MM.1S (cell line): ENCODE measurements around the gene MLKL.
A peak's percentile ranks its signal among the peaks of the same experiment; 100 is the strongest.
"Not testable (repeated sequence)": the region's sequence is repeated elsewhere in the genome, so short reads cannot be mapped to it uniquely, and the experiment has no call there.

Experiments used
- DNase-seq: peaks from one replicate; pipeline ENCODE4 v3.0.0-alpha.2; 2015
- H2AFZ ChIP-seq: fragments of 300-600 bp; sonication (generic); 2 replicates; pipeline ENCODE4 v1.6.0; 2016; ENCODE audit warnings: antibody characterized with exemption, low read length
- H3F3A ChIP-seq: fragments of 300-600 bp; sonication (generic); 2 replicates; pipeline ENCODE4 v1.6.1; 2016; ENCODE audit warnings: mild to moderate bottlenecking, antibody characterized with exemption, low read length, moderate library complexity, mixed read lengths; ENCODE audit not compliant: insufficient read depth
- H3K27ac ChIP-seq: fragments of 300-600 bp; sonication (generic); 2 replicates; pipeline ENCODE4 v1.5.1; 2016; ENCODE audit warnings: mild to moderate bottlenecking, low read length
- H3K27me3 ChIP-seq: fragments of 300-600 bp; sonication (generic); replicated peaks from 2 replicates; pipeline ENCODE4 v1.6.0; 2016; ENCODE audit warnings: low read length; ENCODE audit not compliant: insufficient read depth
- H3K36me3 ChIP-seq: fragments of 300-600 bp; sonication (generic); replicated peaks from 2 replicates; pipeline ENCODE4 v1.6.1; 2016; ENCODE audit warnings: mild to moderate bottlenecking, low read length, mixed read lengths; ENCODE audit not compliant: insufficient read depth
- H3K4me1 ChIP-seq: fragments of 300-600 bp; sonication (generic); 2 replicates; pipeline ENCODE4 v1.6.1; 2016; ENCODE audit warnings: low read length, mixed read lengths
- H3K4me2 ChIP-seq: fragments of 300-600 bp; sonication (generic); 2 replicates; pipeline ENCODE4 v1.6.0; 2016; ENCODE audit warnings: low read depth, low read length
- H3K4me3 ChIP-seq: fragments of 300-600 bp; sonication (generic); 2 replicates; pipeline ENCODE4 v1.5.1; 2016; ENCODE audit warnings: low read length, mixed read lengths
- H3K79me2 ChIP-seq: fragments of 300-600 bp; sonication (generic); 2 replicates; pipeline ENCODE4 v1.6.1; 2016; ENCODE audit warnings: mixed run types, low read length, mixed read lengths
- H3K9ac ChIP-seq: fragments of 300-600 bp; sonication (generic); 2 replicates; pipeline ENCODE4 v1.6.1; 2016; ENCODE audit warnings: low read length, mixed read lengths
- H3K9me2 ChIP-seq: fragments of 300-600 bp; sonication (generic); replicated peaks from 2 replicates; pipeline ENCODE4 v1.6.1; 2016; ENCODE audit warnings: mild to moderate bottlenecking, low read length, mixed read lengths; ENCODE audit not compliant: insufficient read depth
- H3K9me3 ChIP-seq: fragments of 300-600 bp; sonication (generic); replicated peaks from 2 replicates; pipeline ENCODE4 v1.6.1; 2016; ENCODE audit warnings: mild to moderate bottlenecking, low read length, mixed read lengths; ENCODE audit not compliant: insufficient read depth
- H4K20me1 ChIP-seq: fragments of 300-600 bp; sonication (generic); 2 replicates; pipeline ENCODE4 v1.6.1; 2016; ENCODE audit warnings: mild to moderate bottlenecking, low read length, moderate library complexity, mixed read lengths; ENCODE audit not compliant: insufficient read depth
- CTCF ChIP-seq: fragments of 300-600 bp; sonication (generic); IDR thresholded peaks from 2 replicates; pipeline ENCODE4 v1.5.1; 2016; ENCODE audit warnings: antibody characterized with exemption, low read length, mixed read lengths
- EZH2 ChIP-seq: fragments of 300-600 bp; sonication (generic); optimal IDR thresholded peaks from 2 replicates; pipeline ENCODE3; 2017; ENCODE audit warnings: low read depth, mild to moderate bottlenecking, antibody characterized with exemption, low read length, mixed read lengths
- EZH2phosphoT487 ChIP-seq: fragments of 300-600 bp; sonication (generic); IDR thresholded peaks from 2 replicates; pipeline ENCODE4 v1.6.1; 2018; ENCODE audit warnings: antibody characterized with exemption, low read length

The MLKL gene

DNA sequence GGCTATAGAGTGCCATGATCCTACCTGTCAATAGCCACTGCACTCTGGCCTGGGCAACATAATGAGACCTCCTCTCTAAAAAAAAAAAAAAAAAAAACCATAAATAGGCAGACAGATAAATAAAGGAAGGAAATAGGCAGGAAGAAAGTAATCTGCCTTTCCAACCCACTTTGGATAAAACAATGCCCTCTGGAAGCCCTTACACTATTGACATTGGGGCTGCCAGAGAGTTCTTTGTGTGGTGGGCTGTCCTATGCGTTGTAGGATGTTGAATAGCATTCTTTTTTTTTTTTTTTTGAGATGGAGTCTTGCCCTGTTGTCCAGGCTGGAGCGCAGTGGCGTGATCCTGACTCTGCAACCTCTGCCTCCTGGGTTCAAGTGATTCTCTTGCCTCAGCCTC, 26.8 kb downstream of the MLKL start:
- H3K9me3 ChIP-seq: no peaks in the 10 kb centered on the region
- H3K27ac ChIP-seq: no peak overlapping the region
- H3K79me2 ChIP-seq: no peaks in the 10 kb centered on the region
- no peaks in the 10 kb centered on the region for H3F3A ChIP-seq
- H4K20me1 ChIP-seq: no peaks in the 10 kb centered on the region
- no peak overlapping the region for H2AFZ ChIP-seq
- H3K27me3 ChIP-seq: no peaks in the 10 kb centered on the region
- H3K4me2 ChIP-seq: no peak overlapping the region
- H3K36me3 ChIP-seq: no peaks in the 10 kb centered on the region
- no peak overlapping the region for H3K9ac ChIP-seq
- H3K9me2 ChIP-seq: no peaks in the 10 kb centered on the region
- DNase-seq: no peak
- no peak overlapping the region for H3K4me3 ChIP-seq
- no peak for TF ChIP-seq CTCF
- no peak for TF ChIP-seq EZH2phosphoT487
- TF ChIP-seq EZH2: no peak
- no peaks in the 10 kb centered on the region for H3K4me1 ChIP-seq

DNA sequence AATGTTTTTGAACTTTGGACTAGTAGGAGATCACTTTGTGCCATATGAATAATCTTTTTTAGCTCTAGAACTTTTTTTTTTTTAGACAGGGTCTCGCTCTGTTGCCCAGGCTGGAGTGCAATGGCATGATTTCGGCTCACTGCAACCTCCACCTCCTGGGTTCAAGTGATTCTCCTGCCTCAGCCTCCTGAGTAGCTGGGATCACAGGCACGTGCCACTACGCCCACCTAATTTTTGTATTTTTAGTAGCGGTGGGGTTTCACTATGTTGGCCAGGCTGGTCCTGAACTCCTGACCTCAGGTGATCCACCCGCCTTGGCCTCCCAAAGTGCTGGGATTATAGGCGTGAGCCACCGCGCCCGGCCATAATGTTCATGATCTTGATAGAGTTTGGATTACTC, 31.8 kb downstream of the MLKL start:
- not testable (repeated sequence) for H3K4me3 ChIP-seq, H3K4me1 ChIP-seq, H4K20me1 ChIP-seq, H3K9me2 ChIP-seq, H3K27me3 ChIP-seq, H3K9ac ChIP-seq, H3K27ac ChIP-seq, H3K9me3 ChIP-seq, H3K4me2 ChIP-seq, DNase-seq, H3K36me3 ChIP-seq, H2AFZ ChIP-seq, H3F3A ChIP-seq
- H3K79me2 ChIP-seq: peaks cover 28% of the 10 kb centered on the region

GRCh38 chr16:74667255-74667700, 33.4 kb downstream of the MLKL start:
- H2AFZ ChIP-seq: peak overlapping the region; percentile 85
- H3K4me2 ChIP-seq: peak overlapping the region; percentile 79; the same call in 1 of the 2 replicates
- DNase-seq: peak; percentile 11
- H3K4me1 ChIP-seq: no peaks in the 10 kb centered on the region
- no peaks in the 10 kb centered on the region for H3F3A ChIP-seq
- H4K20me1 ChIP-seq: no peaks in the 10 kb centered on the region
- peak overlapping the region; percentile 64 for H3K9ac ChIP-seq
- H3K27me3 ChIP-seq: no peaks in the 10 kb centered on the region
- H3K36me3 ChIP-seq: no peaks in the 10 kb centered on the region
- peaks cover 43% of the 10 kb centered on the region for H3K79me2 ChIP-seq
- TF ChIP-seq EZH2phosphoT487 (no peak), EZH2 (no peak), CTCF (no peak)
- peak overlapping the region; percentile 31; the same call in 1 of the 2 replicates for H3K27ac ChIP-seq
- H3K9me3 ChIP-seq: no peaks in the 10 kb centered on the region
- H3K4me3 ChIP-seq: peak overlapping the region; percentile 60
- no peaks in the 10 kb centered on the region for H3K9me2 ChIP-seq

GRCh38 chr16:74666425-74667254, 34.0 kb downstream of the MLKL start, which contains the start of gene RFWD3:
RFWD3 (minus strand) TSS chr16:74666877; CDS start chr16:74661449, 5,428 bp downstream.
- H3K9me3 ChIP-seq: no peaks in the 10 kb centered on the region
- H4K20me1 ChIP-seq: no peaks in the 10 kb centered on the region
- H3K9me2 ChIP-seq: no peaks in the 10 kb centered on the region
- H2AFZ ChIP-seq: peak within 1 kb of the TSS; percentile 85
- H3K27me3 ChIP-seq: no peaks in the 10 kb centered on the region
- H3K9ac ChIP-seq: peak within 1 kb of the TSS; percentile 93
- H3K4me1 ChIP-seq: no peaks in the 10 kb centered on the region
- peak; percentile 95 for DNase-seq
- peaks cover 50% of the 10 kb centered on the region for H3K79me2 ChIP-seq
- no peaks in the 10 kb centered on the region for H3F3A ChIP-seq
- peak within 1 kb of the TSS; percentile 69 for H3K27ac ChIP-seq
- peak within 1 kb of the TSS; percentile 79 for H3K4me3 ChIP-seq
- H3K36me3 ChIP-seq: no peaks in the 10 kb centered on the region
- peak within 1 kb of the TSS; percentile 79; the same call in 1 of the 2 replicates for H3K4me2 ChIP-seq
- TF ChIP-seq CTCF (no peak), EZH2 (no peak), EZH2phosphoT487 (no peak)
